Fibroblast of lung (primary cell): Measurements from ENCODE around the gene GLIPR2.

ENCODE experiments used
- CTCF ChIP-seq, 2 donors: IDR thresholded peaks in 1 of 2; conservative IDR thresholded peaks in 1 of 2; 1 replicate in 1 of 2; 2 replicates in 1 of 2; pipeline ENCODE4 v1.5.1; 2011 to 2012; ENCODE audit warnings: low read length in 2 of 2, control low read depth in 1 of 2, inconsistent platforms in 1 of 2, low read depth in 1 of 2, mild to moderate bottlenecking in 1 of 2
- EZH2 ChIP-seq: IDR thresholded peaks from 2 replicates; pipeline ENCODE4 v1.5.1; 2012; ENCODE audit warnings: low read length, control low read depth, mild to moderate bottlenecking; ENCODE audit errors: missing control alignments

GRCh38 chr9:36190388-36191289 lies 54.1 kb downstream of the GLIPR2 start, which contains the start of gene CLTA:
- peak; percentile 45 to 59 for TF ChIP-seq CTCF (conservative IDR thresholded peaks at IDR 0.05 in 1 of 2, IDR thresholded peaks at IDR 0.05 in 1 of 2; ENCODE audit: low read depth in 1 of 2, low read length in 2 of 2)
- no peak for TF ChIP-seq EZH2
